H1 (cell line): ENCODE measurements around the gene ADRA2B. TPM values are rescaled to one million over a fixed set of nuclear protein-coding genes. Genes with fewer than 3 reads are reported as not detected.
A peak's percentile ranks its signal among the peaks of the same experiment; 100 is the strongest.

Source experiments
- CTCF ChIA-PET: fragments of 300-600 bp; sonication (Branson Sonifier 250); formaldehyde crosslinking; loops from one replicate; lab custom pipeline; 2021; ENCODE audit not compliant: partially characterized antibody; lab: Charles Lee
- POLR2A ChIA-PET: fragments of 300-600 bp; sonication (Branson Sonifier 250); formaldehyde crosslinking; loops from one replicate; lab custom pipeline; 2021; ENCODE audit warnings: inconsistent platforms; ENCODE audit not compliant: partially characterized antibody; lab: Charles Lee
- DNase-seq, 2 experiments: peaks; one replicate each; pipeline versions ENCODE4 v3.0.0 to v3.0.0-alpha.2; 2010 to 2022; ENCODE audit warnings: low spot score in 2 of 2, low read depth in 1 of 2, mixed read lengths in 1 of 2
- FAIRE-seq: peaks from 2 replicates; lab custom pipeline; 2011; peaks lifted over from hg19 to GRCh38; lab: Jason Lieb, UNC
- H2AFZ ChIP-seq: 2 replicates; pipeline ENCODE4 v1.8.1; 2012; ENCODE audit warnings: low read length, inconsistent platforms
- H2AK5ac ChIP-seq: 2 replicates; pipeline ENCODE4 v1.6.1; 2013; ENCODE audit warnings: low read depth, low read length
- H2BK120ac ChIP-seq: replicated peaks from 2 replicates; pipeline ENCODE3; 2013; ENCODE audit warnings: low read depth, low read length, inconsistent platforms
- H2BK12ac ChIP-seq: 2 replicates; pipeline ENCODE4 v1.6.1; 2013; ENCODE audit warnings: low read depth, low read length
- H2BK15ac ChIP-seq: 2 replicates; pipeline ENCODE4 v1.6.1; 2013; ENCODE audit warnings: low read length
- H2BK20ac ChIP-seq: 2 replicates; pipeline ENCODE4 v1.6.1; 2013; ENCODE audit warnings: low read length
- H2BK5ac ChIP-seq: 2 replicates; pipeline ENCODE4 v1.6.1; 2013; ENCODE audit warnings: low read depth, low read length
- H3K14ac ChIP-seq: 2 replicates; pipeline ENCODE4 v1.6.1; 2013; ENCODE audit warnings: inconsistent platforms; ENCODE audit not compliant: insufficient read length
- H3K18ac ChIP-seq: 2 replicates; pipeline ENCODE4 v1.6.1; 2013; ENCODE audit warnings: low read length; ENCODE audit errors: extremely low read depth
- H3K23ac ChIP-seq: 2 replicates; pipeline ENCODE4 v1.6.1; 2013; ENCODE audit warnings: inconsistent platforms; ENCODE audit not compliant: insufficient read length
- H3K23me2 ChIP-seq: 2 replicates; pipeline ENCODE4 v1.6.1; 2013; ENCODE audit warnings: low read depth, low read length
- H3K27ac ChIP-seq: 2 replicates; pipeline ENCODE4 v1.6.1; 2011; ENCODE audit warnings: low read depth, low read length, inconsistent platforms
- H3K27me3 ChIP-seq, 4 experiments: replicated peaks in 1 of 4; 1 replicate in 1 of 4; 2 replicates in 3 of 4; pipeline versions ENCODE4 v1.6.1 to v1.8.1; 2011 to 2013; ENCODE audit warnings: low read length in 3 of 4, mild to moderate bottlenecking in 3 of 4, inconsistent platforms in 2 of 4, mixed read lengths in 2 of 4, moderate library complexity in 1 of 4; ENCODE audit not compliant: control insufficient read depth in 3 of 4, insufficient read depth in 3 of 4; ENCODE audit errors: extremely low read depth in 1 of 4
- H3K36me3 ChIP-seq, 4 experiments: 2 replicates each; pipeline versions ENCODE4 v1.6.1 to v1.8.1; 2011 to 2013; ENCODE audit warnings: mild to moderate bottlenecking in 4 of 4, low read length in 3 of 4, moderate library complexity in 2 of 4, control low read depth in 1 of 4, inconsistent platforms in 1 of 4; ENCODE audit not compliant: insufficient read depth in 4 of 4, control insufficient read depth in 2 of 4
- H3K4ac ChIP-seq: replicated peaks from 2 replicates; pipeline ENCODE3; 2013; ENCODE audit warnings: low read length, low read depth, mixed read lengths, inconsistent platforms; ENCODE audit not compliant: insufficient read length
- H3K4me1 ChIP-seq, 4 experiments: replicated peaks in 1 of 4; 1 replicate in 1 of 4; 2 replicates in 3 of 4; pipeline versions ENCODE4 v1.6.1 to v1.8.1; 2011 to 2013; ENCODE audit warnings: low read length in 3 of 4, inconsistent platforms in 2 of 4, mixed read lengths in 1 of 4; ENCODE audit not compliant: insufficient read depth in 4 of 4, control insufficient read depth in 3 of 4
- H3K4me2 ChIP-seq, 2 experiments: 2 replicates each; pipeline versions ENCODE4 v1.6.1 to v1.8.1; 2011 to 2013; ENCODE audit warnings: low read depth in 2 of 2, low read length in 2 of 2, control low read depth in 1 of 2, inconsistent platforms in 1 of 2, mild to moderate bottlenecking in 1 of 2; ENCODE audit not compliant: insufficient read depth in 1 of 2
- H3K4me3 ChIP-seq, 4 experiments: fragments of 200-600, 300-600 bp in 1 of 4; sonication (generic), shearing (Covaris generic), sonication (Bioruptor Twin) in 1 of 4; 2 replicates each; pipeline versions ENCODE4 v1.5.1 to v1.8.1; 2011 to 2016; ENCODE audit warnings: low read length in 4 of 4, low read depth in 3 of 4, control low read depth in 2 of 4, inconsistent platforms in 2 of 4, mild to moderate bottlenecking in 2 of 4, mixed read lengths in 1 of 4, moderate library complexity in 1 of 4; ENCODE audit not compliant: insufficient read depth in 2 of 4; ENCODE audit errors: extremely low read depth in 1 of 4
- H3K56ac ChIP-seq: replicated peaks from 2 replicates; pipeline ENCODE3; 2013; ENCODE audit warnings: low read depth, mild to moderate bottlenecking, mixed read lengths, low read length, inconsistent platforms; ENCODE audit not compliant: insufficient read length
- H3K79me1 ChIP-seq: 2 replicates; pipeline ENCODE4 v1.6.1; 2013; ENCODE audit warnings: low read depth, low read length, control low read depth
- H3K79me2 ChIP-seq, 2 experiments: 2 replicates each; pipeline versions ENCODE4 v1.6.1 to v1.8.1; 2012 to 2013; ENCODE audit warnings: low read length in 2 of 2, mild to moderate bottlenecking in 2 of 2, inconsistent platforms in 1 of 2; ENCODE audit not compliant: insufficient read depth in 2 of 2, control insufficient read depth in 1 of 2
- H3K9ac ChIP-seq, 4 experiments: replicated peaks in 1 of 4; 1 replicate in 1 of 4; 2 replicates in 3 of 4; pipeline versions ENCODE4 v1.6.1 to v1.8.1; 2011 to 2013; ENCODE audit warnings: low read depth in 3 of 4, low read length in 3 of 4, control low read depth in 2 of 4, mild to moderate bottlenecking in 2 of 4, moderate library complexity in 2 of 4, inconsistent platforms in 1 of 4; ENCODE audit errors: extremely low read depth in 1 of 4
- H3K9me3 ChIP-seq, 2 experiments: 2 replicates each; pipeline versions ENCODE4 v1.6.1 to v1.8.1; 2012 to 2013; ENCODE audit warnings: mild to moderate bottlenecking in 2 of 2, moderate library complexity in 2 of 2, control low read depth in 1 of 2, inconsistent platforms in 1 of 2, low read depth in 1 of 2, low read length in 1 of 2, mixed read lengths in 1 of 2; ENCODE audit not compliant: insufficient read depth in 2 of 2
- H4K20me1 ChIP-seq, 2 experiments: replicated peaks in 1 of 2; 2 replicates each; pipeline versions ENCODE3 to v1.8.1; 2011 to 2013; ENCODE audit warnings: inconsistent platforms in 2 of 2, low read length in 2 of 2, mild to moderate bottlenecking in 1 of 2; ENCODE audit not compliant: insufficient read depth in 2 of 2, control insufficient read depth in 1 of 2
- H4K5ac ChIP-seq: 2 replicates; pipeline ENCODE4 v1.6.1; 2013; ENCODE audit warnings: low read length, low read depth, mixed read lengths, inconsistent platforms; ENCODE audit not compliant: insufficient read length
- H4K8ac ChIP-seq: 2 replicates; pipeline ENCODE4 v1.8.0; 2013; ENCODE audit warnings: mild to moderate bottlenecking, moderate library complexity, low read length, inconsistent platforms; ENCODE audit not compliant: insufficient read depth; ENCODE audit errors: extremely low read depth
- H4K91ac ChIP-seq: replicated peaks from 2 replicates; pipeline ENCODE3; 2013; ENCODE audit warnings: low read length, mixed read lengths, inconsistent platforms; ENCODE audit not compliant: insufficient read length
- BCL11A ChIP-seq, 2 experiments: IDR thresholded peaks; one replicate each; pipeline ENCODE4 v1.6.1; 2011; ENCODE audit warnings: low read depth in 2 of 2, low read length in 2 of 2, mild to moderate bottlenecking in 2 of 2
- BRCA1 ChIP-seq: IDR thresholded peaks from 2 replicates; pipeline ENCODE4 v1.6.1; 2012; ENCODE audit warnings: low read depth, low read length, improper control_type of control experiment
- CHD2 ChIP-seq: IDR thresholded peaks from 2 replicates; pipeline ENCODE4 v1.6.1; 2012; ENCODE audit warnings: low read length, improper control_type of control experiment
- EGR1 ChIP-seq: IDR thresholded peaks from 2 replicates; pipeline ENCODE4 v1.6.1; 2011; ENCODE audit warnings: low read depth, low read length, borderline replicate concordance
- RBBP5 ChIP-seq: IDR thresholded peaks from 2 replicates; pipeline ENCODE4 v1.7.1; 2012; ENCODE audit warnings: low read depth, mild to moderate bottlenecking, inconsistent platforms, low read length, moderate library complexity, borderline replicate concordance
- SAP30 ChIP-seq: fragments of 300-600 bp; sonication (generic); IDR thresholded peaks from 2 replicates; pipeline ENCODE4 v1.7.1; 2012; ENCODE audit warnings: low read length, moderate library complexity, mild to moderate bottlenecking, inconsistent platforms; ENCODE audit not compliant: insufficient read depth, insufficient replicate concordance
- SRF ChIP-seq: IDR thresholded peaks from 2 replicates; pipeline ENCODE4 v1.6.1; 2011; ENCODE audit warnings: mild to moderate bottlenecking, low read depth, low read length, moderate library complexity
- WGBS, 2 experiments: shearing (Covaris generic) in 1 of 2; methylation state at CpG; one replicate each; pipeline versions ENCODE4 v1.1.6 to v1.1.7; 2013 to 2015; ENCODE audit warnings: low lambda C conversion rate in 2 of 2, mixed read lengths in 2 of 2, inconsistent platforms in 1 of 2, low coverage in 1 of 2, missing lambda C conversion rate in 1 of 2; ENCODE audit not compliant: insufficient replicate concordance in 2 of 2, insufficient coverage in 1 of 2, insufficient read length in 1 of 2; ENCODE audit errors: extremely low coverage in 1 of 2, missing lambda C conversion rate in 1 of 2; 5-methylcytosine and 5-hydroxymethylcytosine counted together
- polyA plus RNA-seq, 7 experiments: library from polyadenylated mRNA; depleted of rRNA in 3 of 7; stranded (reverse) in 5 of 7; unstranded in 2 of 7; fragments of >200 nt in 5 of 7; fragments of 200-250 nt in 2 of 7; gene quantifications; 1 replicate in 5 of 7; 2 replicates in 1 of 7; 4 replicates in 1 of 7; pipeline versions ENCODE4 v1.2.1 to v1.2.3, GENCODE V29; 2011 to 2013; ENCODE audit warnings: missing spikeins in 2 of 7, mixed read lengths in 2 of 7
- total RNA-seq: library from RNA; stranded (reverse); fragmentation: NEBNext Ultra II Directional; extraction: Animal tissue kit (Norgen Biotek cat#: 25700); gene quantifications from 2 replicates; pipeline ENCODE4 v1.2.1, GENCODE V29; 2021

The ADRA2B gene
- total and polyA plus RNA-seq, 2 of the 8 experiments (the other 6 are each of a cell fraction or from before 2014, with no cell fraction given): 5.8 to 6.5 TPM

DNA sequence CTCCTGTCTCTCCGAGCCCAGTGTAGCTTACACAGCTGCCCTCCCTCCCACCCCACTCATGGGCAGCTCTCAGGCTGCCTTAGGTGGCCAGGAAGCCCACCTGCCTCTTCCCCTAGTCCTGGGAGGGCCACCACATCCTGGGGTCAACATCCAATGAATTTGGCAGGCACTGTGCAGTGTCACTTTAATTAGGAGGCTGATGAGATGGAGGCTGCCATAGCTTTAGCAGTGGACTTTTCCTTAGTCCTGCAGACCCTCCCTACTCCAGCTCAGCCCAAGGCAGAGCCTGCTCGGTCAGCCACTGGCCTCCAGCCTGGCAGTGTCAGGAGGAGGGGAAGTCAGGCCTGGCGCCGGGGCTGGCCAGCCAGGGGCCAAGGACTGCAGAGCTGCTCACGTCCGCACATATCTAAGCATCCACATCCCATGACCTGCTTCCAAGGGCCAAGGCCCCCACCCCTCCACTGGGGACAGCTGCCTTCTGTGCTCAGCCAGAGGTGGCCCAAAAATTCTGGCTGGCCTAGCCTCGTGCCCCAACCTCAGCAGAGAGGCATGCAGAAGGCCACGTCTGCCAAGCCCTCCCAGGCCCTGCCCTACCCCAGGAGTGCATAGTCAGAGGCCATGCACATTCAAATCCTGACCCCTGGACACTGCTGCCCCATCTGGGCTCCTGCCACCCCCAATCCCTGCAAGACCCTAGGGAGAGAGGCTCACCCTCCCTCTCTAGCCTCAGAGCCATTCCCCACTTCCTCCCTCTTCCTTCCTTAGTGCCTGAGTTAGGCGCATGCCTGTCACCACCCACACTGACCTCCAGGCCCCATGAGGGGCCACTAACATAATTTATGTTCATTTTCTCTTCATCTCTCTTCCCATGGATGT, 33.1 kb downstream of the ADRA2B start:
- Histone ChIP-seq H2BK20ac (no peak overlapping the region), H3K4me3 (no peak overlapping the region), H2BK15ac (no peak overlapping the region), H3K9ac (no peak overlapping the region), H2BK120ac (no peak overlapping the region), H4K91ac (no peak overlapping the region), H3K23me2 (no peaks in the 10 kb centered on the region), H3K36me3 (no peaks in the 10 kb centered on the region), H3K79me1 (no peaks in the 10 kb centered on the region), H3K4me2 (no peak overlapping the region), H2BK5ac (no peak overlapping the region; the same call in 1 of the 2 replicates), H3K27ac (no peak overlapping the region), H4K20me1 (no peaks in the 10 kb centered on the region), H2AK5ac (no peak overlapping the region), H3K27me3 (no peaks in the 10 kb centered on the region), H4K5ac (no peak overlapping the region), H3K23ac (no peak overlapping the region), H3K14ac (no peak overlapping the region), H3K4ac (no peak overlapping the region), H4K8ac (no peak overlapping the region), H3K9me3 (no peaks in the 10 kb centered on the region)
- WGBS, 2 experiments: 93% methylated on average over 7 of the region's 9 CpGs; no CpG with 5 or more reads in 1 of the 2 experiments
- POLR2A ChIA-PET: no interaction called here
- CTCF ChIA-PET: interaction anchor here (0.7 to 1.6 kb wide), 4 partner anchors 8 to 59 kb away, joined by 3 to 7 read pairs (median 4); no protein-coding TSS in a partner anchor
- TF ChIP-seq CHD2 (no peak), BCL11A (IDR thresholded peaks at IDR 0.05; ENCODE audit: low read depth in 2 of 2, low read length in 2 of 2) (no peak), SAP30 (no peak), BRCA1 (no peak), SRF (no peak), RBBP5 (no peak), EGR1 (no peak)
- TF ChIP-seq, all 59 proteins: peak for 0
- Histone ChIP-seq H2AFZ (no peak overlapping the region), H3K56ac (no peak overlapping the region), H3K4me1 (no peaks in the 10 kb centered on the region), H2BK12ac (no peak overlapping the region), H3K79me2 (no peaks in the 10 kb centered on the region), H3K18ac (no peak overlapping the region)
- FAIRE-seq: no peak
- DNase-seq: peak in 1 of 2 experiments; percentile 30
